Fibroblast of skin of left biceps (primary cell): ENCODE measurements around the gene PCBP2.
"Not testable (repeated sequence)": the region's sequence is repeated elsewhere in the genome, so short reads cannot be mapped to it uniquely, and the experiment has no call there.

Source experiments
- DNase-seq, 2 experiments: peaks; one replicate each; pipeline ENCODE4 v3.0.0-alpha.2; 2013; ENCODE audit warnings: low read depth in 2 of 2

Gene PCBP2

GRCh38 chr12:53441040-53441833 is 10.7 kb upstream of the PCBP2 start, which contains the start of gene PRR13:
TSS of gene PRR13 (plus strand) at chr12:53441734. CDS start at chr12:53442715, 981 bp downstream.
- DNase-seq: peak; percentile 99

GRCh38 chr12:53443955-53444354 is 7.9 kb upstream of the PCBP2 start:
- no peak for DNase-seq

GRCh38 chr12:53444593-53445325 is 7.1 kb upstream of the PCBP2 start:
- not testable (repeated sequence) for DNase-seq

GRCh38 chr12:53450936-53451335 is 966 bp upstream of the PCBP2 start:
- no peak for DNase-seq

- DNase-seq: peak; percentile 56 to 58
These were observed 516 bp downstream of the PCBP2 start for GRCh38 chr12:53452159-53453077.

GRCh38 chr12:53453953-53454640 is 2.2 kb downstream of the PCBP2 start:
- DNase-seq: no peak

GRCh38 chr12:53454707-53455106 is 2.8 kb downstream of the PCBP2 start:
- no peak for DNase-seq

- DNase-seq: no peak
These were observed 4.9 kb downstream of the PCBP2 start for GRCh38 chr12:53456654-53457366.

- no peak for DNase-seq
These were observed 7.2 kb downstream of the PCBP2 start for GRCh38 chr12:53459097-53459496.

- no peak for DNase-seq
These were observed 9.2 kb downstream of the PCBP2 start for GRCh38 chr12:53461059-53461458.

GRCh38 chr12:53461591-53461990 is 9.7 kb downstream of the PCBP2 start:
- no peak for DNase-seq

- DNase-seq: no peak
These were observed 11.0 kb downstream of the PCBP2 start for GRCh38 chr12:53462935-53463334.

GRCh38 chr12:53463802-53464560 is 12.1 kb downstream of the PCBP2 start:
- no peak for DNase-seq

GRCh38 chr12:53464685-53465418 is 12.9 kb downstream of the PCBP2 start:
- no peak for DNase-seq

- no peak for DNase-seq
These were observed 13.8 kb downstream of the PCBP2 start for GRCh38 chr12:53465679-53466078.

- DNase-seq: no peak
These were observed 14.7 kb downstream of the PCBP2 start for GRCh38 chr12:53466640-53467039.

- no peak for DNase-seq
These were observed 15.2 kb downstream of the PCBP2 start for GRCh38 chr12:53467082-53467481.

GRCh38 chr12:53467880-53468279 is 16.0 kb downstream of the PCBP2 start:
- no peak for DNase-seq

- DNase-seq: no peak
These were observed 16.4 kb downstream of the PCBP2 start for GRCh38 chr12:53468282-53468681.
